Lower leg skin (tissue), 3 donors: ENCODE data around the gene ANK3.

Experiments used
- CTCF ChIP-seq, 3 donors: fragments of 450-650 bp; IDR thresholded peaks; one replicate each; pipeline ENCODE4 v1.5.1; 2016; ENCODE audit warnings: antibody characterized with exemption in 3 of 3, mild to moderate bottlenecking in 3 of 3, moderate library complexity in 2 of 3
- POLR2A ChIP-seq, 2 donors: fragments of 450-650 bp; IDR thresholded peaks; one replicate each; pipeline ENCODE4 v1.6.1; 2016 to 2017; ENCODE audit warnings: antibody characterized with exemption in 2 of 2, mild to moderate bottlenecking in 1 of 2, moderate library complexity in 1 of 2

GRCh38 chr10:60369547-60369930, 20.1 kb downstream of the ANK3 start:
- TF ChIP-seq CTCF (IDR thresholded peaks at IDR 0.05) (no peak), POLR2A (IDR thresholded peaks at IDR 0.05) (no peak)
